ENCODE data around the gene SCRN1.

DNA sequence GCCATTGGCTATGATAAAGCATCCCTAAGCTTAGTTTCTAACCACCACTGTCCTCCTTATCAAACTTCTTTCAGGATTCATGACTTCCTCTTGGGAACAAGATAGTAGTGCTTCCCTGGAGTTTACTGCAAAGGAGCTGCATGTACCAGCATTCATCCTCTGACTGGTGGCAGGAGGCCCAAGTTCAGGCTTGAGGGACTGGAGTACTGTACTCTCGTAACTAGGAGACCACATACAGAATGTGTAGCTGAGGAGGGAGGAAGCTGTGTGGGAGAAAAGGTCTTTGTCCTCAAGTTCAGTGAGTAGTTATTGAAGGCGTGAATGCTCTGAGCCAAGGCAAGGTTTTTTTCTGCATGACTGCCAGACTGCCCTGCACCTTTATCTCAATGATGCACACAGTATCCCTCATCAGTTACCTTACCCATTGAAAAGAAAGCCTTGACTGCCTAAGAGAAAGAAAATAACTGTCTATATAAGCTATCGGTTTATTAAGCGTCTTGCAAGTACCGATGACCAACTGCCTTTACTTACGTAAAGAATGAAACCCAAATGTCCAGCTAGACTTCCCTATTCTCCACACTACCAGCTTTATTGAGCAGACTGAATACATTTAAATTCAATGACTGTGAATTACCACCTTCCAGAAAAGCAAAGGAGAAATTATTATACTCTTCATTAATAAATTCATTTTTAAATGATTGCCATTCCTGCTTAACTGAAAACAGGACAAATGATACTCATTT lies 12.8 kb downstream of the SCRN1 start:
- TF ChIP-seq, protein P1, sequence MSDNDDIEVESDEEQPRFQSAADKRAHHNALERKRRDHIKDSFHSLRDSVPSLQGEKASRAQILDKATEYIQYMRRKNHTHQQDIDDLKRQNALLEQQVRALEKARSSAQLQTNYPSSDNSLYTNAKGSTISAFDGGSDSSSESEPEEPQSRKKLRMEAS (IDR thresholded peaks at IDR 0.05), result no peak
- TF ChIP-seq FOXM1 (IDR thresholded peaks at IDR 0.05; ENCODE audit: borderline replicate concordance, low read depth) (no peak), TAF1 (IDR thresholded peaks at IDR 0.05; ENCODE audit: low read depth) (no peak), EP300 (IDR thresholded peaks at IDR 0.05; ENCODE audit: borderline replicate concordance) (no peak), TEAD4 (IDR thresholded peaks at IDR 0.05) (no peak), EGR1 (IDR thresholded peaks at IDR 0.05) (no peak), RAD21 (IDR thresholded peaks at IDR 0.05; ENCODE audit: low read depth) (no peak), CEBPB (IDR thresholded peaks at IDR 0.05) (no peak), CREB1 (IDR thresholded peaks at IDR 0.05; ENCODE audit: low read depth) (no peak), YY1 (IDR thresholded peaks at IDR 0.05; ENCODE audit: low read depth) (no peak), ZBTB7A (IDR thresholded peaks at IDR 0.05; ENCODE audit: low read depth) (no peak), NFIC (IDR thresholded peaks at IDR 0.05) (no peak)
- TF ChIP-seq, protein P2, sequence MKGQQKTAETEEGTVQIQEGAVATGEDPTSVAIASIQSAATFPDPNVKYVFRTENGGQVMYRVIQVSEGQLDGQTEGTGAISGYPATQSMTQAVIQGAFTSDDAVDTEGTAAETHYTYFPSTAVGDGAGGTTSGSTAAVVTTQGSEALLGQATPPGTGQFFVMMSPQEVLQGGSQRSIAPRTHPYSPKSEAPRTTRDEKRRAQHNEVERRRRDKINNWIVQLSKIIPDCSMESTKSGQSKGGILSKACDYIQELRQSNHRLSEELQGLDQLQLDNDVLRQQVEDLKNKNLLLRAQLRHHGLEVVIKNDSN (IDR thresholded peaks at IDR 0.05), result no peak
- TF ChIP-seq, protein P3, sequence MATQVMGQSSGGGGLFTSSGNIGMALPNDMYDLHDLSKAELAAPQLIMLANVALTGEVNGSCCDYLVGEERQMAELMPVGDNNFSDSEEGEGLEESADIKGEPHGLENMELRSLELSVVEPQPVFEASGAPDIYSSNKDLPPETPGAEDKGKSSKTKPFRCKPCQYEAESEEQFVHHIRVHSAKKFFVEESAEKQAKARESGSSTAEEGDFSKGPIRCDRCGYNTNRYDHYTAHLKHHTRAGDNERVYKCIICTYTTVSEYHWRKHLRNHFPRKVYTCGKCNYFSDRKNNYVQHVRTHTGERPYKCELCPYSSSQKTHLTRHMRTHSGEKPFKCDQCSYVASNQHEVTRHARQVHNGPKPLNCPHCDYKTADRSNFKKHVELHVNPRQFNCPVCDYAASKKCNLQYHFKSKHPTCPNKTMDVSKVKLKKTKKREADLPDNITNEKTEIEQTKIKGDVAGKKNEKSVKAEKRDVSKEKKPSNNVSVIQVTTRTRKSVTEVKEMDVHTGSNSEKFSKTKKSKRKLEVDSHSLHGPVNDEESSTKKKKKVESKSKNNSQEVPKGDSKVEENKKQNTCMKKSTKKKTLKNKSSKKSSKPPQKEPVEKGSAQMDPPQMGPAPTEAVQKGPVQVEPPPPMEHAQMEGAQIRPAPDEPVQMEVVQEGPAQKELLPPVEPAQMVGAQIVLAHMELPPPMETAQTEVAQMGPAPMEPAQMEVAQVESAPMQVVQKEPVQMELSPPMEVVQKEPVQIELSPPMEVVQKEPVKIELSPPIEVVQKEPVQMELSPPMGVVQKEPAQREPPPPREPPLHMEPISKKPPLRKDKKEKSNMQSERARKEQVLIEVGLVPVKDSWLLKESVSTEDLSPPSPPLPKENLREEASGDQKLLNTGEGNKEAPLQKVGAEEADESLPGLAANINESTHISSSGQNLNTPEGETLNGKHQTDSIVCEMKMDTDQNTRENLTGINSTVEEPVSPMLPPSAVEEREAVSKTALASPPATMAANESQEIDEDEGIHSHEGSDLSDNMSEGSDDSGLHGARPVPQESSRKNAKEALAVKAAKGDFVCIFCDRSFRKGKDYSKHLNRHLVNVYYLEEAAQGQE (IDR thresholded peaks at IDR 0.05; ENCODE audit: low read depth), result no peak

Data from Ishikawa (cell line).